Retinal pigment epithelial cell (primary cell): Measurements from ENCODE around the gene GNAT3.

ENCODE experiments used
- DNase-seq: peaks from one replicate; pipeline ENCODE4 v3.0.0-alpha.2; 2010; ENCODE audit warnings: low read depth
- H3K4me3 ChIP-seq: 2 replicates; pipeline ENCODE4 v1.5.1; 2011; ENCODE audit warnings: mild to moderate bottlenecking, low read length, control low read depth, moderate library complexity
- TF ChIP-seq, protein P1 (sequence below): conservative IDR thresholded peaks from 2 replicates; pipeline ENCODE4 v1.5.1; 2011; ENCODE audit warnings: low read depth, low read length, control low read depth, inconsistent platforms

Gene GNAT3

DNA sequence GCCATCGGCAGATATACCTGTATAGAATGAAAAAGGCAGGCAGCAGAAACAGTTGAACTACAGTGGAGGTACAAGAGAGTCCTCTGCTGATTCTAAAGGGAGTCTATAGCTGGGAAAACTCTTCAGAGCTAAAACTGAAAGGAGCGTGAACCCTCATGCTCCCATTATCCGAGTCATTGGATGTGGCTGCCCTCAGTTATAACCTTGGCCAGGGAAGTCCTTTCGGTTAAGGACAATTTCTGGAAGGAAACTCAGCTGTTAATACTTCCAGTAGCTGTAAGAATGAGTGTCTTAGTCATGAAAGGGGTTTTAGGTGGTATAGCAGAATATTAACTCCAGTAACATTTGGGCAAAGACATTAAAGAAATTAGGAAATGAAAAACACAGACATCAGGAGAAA, 14.6 kb upstream of the GNAT3 start:
- DNase-seq = no peak
- TF ChIP-seq, protein P1, sequence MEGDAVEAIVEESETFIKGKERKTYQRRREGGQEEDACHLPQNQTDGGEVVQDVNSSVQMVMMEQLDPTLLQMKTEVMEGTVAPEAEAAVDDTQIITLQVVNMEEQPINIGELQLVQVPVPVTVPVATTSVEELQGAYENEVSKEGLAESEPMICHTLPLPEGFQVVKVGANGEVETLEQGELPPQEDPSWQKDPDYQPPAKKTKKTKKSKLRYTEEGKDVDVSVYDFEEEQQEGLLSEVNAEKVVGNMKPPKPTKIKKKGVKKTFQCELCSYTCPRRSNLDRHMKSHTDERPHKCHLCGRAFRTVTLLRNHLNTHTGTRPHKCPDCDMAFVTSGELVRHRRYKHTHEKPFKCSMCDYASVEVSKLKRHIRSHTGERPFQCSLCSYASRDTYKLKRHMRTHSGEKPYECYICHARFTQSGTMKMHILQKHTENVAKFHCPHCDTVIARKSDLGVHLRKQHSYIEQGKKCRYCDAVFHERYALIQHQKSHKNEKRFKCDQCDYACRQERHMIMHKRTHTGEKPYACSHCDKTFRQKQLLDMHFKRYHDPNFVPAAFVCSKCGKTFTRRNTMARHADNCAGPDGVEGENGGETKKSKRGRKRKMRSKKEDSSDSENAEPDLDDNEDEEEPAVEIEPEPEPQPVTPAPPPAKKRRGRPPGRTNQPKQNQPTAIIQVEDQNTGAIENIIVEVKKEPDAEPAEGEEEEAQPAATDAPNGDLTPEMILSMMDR = no peak
- no peak overlapping the region for H3K4me3 ChIP-seq

DNA sequence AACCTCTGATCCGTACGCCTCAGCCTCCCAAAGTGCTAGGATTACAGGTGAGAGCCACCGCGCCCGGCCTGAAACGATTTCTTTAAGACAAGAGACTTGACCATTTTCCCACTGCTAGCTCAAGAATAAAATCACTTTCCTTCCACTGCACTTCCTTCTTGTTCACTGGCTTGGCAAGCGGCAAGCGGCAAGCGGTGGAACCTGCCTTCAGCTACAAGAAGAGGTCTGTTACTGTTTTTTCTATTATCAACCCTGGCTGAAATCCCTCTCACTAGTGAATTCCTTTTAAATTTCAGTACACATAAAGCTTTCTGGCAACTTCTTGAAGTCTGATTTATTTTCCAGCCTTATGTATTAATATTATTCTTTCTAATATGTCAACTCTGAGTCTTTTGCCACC, 12.8 kb upstream of the GNAT3 start:
- no peak for DNase-seq
- H3K4me3 ChIP-seq = no peak overlapping the region
- TF ChIP-seq, protein P1 = no peak

DNA sequence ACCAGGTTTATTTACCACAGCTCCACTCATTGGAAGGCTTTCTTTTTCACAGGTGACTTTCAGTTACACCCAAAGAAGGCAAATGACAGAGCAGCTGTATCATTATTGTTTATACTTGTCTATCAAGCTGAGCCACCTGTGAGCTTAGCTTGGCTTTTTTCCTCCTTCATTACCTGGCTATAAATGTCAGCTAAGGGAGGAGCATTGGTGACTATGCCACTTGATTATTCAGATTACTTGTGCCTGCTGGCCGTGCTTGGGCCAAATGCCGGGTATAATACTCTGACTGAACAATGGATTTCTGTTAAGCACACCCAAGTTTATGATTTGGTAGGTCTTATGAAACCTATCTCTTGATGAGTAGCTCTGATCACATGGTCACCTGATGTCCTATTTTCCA, 9.9 kb upstream of the GNAT3 start:
- H3K4me3 ChIP-seq = no peak overlapping the region
- TF ChIP-seq, protein P1 = no peak
- no peak for DNase-seq

DNA sequence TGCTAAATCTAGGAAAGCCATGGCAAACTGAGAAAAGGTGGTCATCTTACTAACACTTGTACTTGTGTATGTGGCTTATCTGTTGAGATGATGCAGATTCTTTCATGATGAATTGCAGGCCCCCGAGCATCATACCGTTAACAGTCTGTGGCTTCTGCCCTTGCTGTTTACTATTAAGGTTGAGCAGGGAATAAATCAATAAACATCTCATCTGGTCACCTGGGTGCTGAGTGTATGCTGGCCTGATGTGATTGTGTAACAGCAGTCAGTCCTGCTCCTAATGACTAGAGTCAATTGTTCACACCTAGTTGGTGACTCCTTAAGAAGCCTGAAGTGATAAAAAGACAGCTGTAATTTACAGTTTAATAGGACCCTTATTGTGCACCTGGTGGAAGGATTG, 8.3 kb upstream of the GNAT3 start:
- TF ChIP-seq, protein P1 = no peak
- H3K4me3 ChIP-seq = no peak overlapping the region
- no peak for DNase-seq

DNA sequence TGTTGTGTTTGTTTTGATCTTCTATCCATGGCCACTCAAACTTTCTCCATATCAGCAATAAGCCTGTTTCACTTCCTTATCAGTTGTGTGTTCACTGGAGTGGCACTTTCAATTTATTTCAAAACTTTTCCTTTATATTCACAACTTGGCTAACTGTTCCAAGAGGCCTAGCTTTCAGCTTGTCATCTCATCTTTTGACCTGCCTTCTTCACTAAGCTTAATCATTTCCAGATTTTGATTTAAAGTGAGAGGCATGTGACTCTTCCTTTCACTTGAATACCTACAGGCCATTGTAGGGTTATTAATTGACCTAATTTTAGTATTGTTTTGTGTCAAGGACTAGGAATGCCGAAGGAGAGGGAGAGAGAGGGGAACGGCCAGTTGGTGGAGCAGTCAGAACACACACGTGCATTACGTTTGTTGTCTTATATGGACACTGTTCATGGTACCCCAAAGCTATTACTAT, 5.5 kb upstream of the GNAT3 start:
- no peak overlapping the region for H3K4me3 ChIP-seq
- TF ChIP-seq, protein P1 = no peak
- DNase-seq = peak; percentile 38

DNA sequence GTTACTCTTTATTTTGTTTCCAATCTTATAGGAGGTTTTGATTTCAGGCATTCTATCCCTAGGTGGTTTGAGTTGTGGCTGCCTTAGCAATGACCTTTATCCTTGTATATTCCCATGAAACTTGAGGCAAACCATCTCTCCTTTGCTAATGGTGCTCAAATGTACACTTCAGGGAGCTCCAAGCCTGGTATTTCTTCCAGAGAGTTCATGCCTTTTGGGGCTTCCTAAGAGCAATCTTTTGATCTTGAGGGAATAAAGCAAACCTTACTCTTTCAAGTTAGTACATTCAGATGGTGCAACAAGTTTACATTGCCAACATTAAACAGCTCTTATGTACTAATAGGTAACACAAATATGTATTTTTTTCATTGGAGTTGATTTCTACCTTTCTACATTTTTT, 3.4 kb upstream of the GNAT3 start:
- TF ChIP-seq, protein P1 = no peak
- DNase-seq = no peak
- no peak overlapping the region for H3K4me3 ChIP-seq

DNA sequence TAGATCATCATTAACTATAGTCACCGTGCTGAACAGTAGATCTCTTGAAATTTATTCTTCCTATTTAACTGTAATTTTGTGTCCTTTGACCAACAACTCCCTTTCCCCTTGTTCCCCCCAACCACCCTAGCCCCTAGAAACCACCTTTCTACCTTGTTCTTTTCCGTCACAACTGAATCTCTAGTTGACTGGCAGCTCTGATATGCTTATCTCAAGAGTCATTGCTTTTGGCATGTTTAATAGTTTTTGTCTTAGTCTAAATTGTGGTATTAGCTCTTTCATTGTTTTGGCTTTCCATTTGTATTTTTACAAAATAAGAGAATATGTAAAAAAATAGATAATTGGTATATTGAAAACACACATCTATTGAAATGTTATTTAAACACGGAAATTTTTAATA, 1.8 kb downstream of the GNAT3 start:
- TF ChIP-seq, protein P1 = no peak
- no peak overlapping the region for H3K4me3 ChIP-seq
- DNase-seq = no peak
